Measurements from ENCODE around the gene CFHR4.
"Not testable (repeated sequence)": the region's sequence is repeated elsewhere in the genome, so short reads cannot be mapped to it uniquely, and the experiment has no call there.

- TF ChIP-seq CTCF (conservative IDR thresholded peaks at IDR 0.05; ENCODE audit: low read depth, low read length); EZH2 (IDR thresholded peaks at IDR 0.05; ENCODE audit: borderline replicate concordance, low read depth, low read length, poor library complexity, severe bottlenecking): not testable (repeated sequence)
Measured at GRCh38 chr1:196932853-196933252, 45.0 kb downstream of the CFHR4 start.

Data from A673 (cell line).